HG03442 (cell line): Measurements from ENCODE around the gene LGR4.

ENCODE experiments used
- ATAC-seq: cut with Tn5 transposase; IDR thresholded peaks from one replicate; pipeline ENCODE4 v1.9.1; 2021; ENCODE audit warnings: mild to moderate bottlenecking, moderate library complexity; ENCODE audit not compliant: unreplicated experiment

Gene LGR4

DNA sequence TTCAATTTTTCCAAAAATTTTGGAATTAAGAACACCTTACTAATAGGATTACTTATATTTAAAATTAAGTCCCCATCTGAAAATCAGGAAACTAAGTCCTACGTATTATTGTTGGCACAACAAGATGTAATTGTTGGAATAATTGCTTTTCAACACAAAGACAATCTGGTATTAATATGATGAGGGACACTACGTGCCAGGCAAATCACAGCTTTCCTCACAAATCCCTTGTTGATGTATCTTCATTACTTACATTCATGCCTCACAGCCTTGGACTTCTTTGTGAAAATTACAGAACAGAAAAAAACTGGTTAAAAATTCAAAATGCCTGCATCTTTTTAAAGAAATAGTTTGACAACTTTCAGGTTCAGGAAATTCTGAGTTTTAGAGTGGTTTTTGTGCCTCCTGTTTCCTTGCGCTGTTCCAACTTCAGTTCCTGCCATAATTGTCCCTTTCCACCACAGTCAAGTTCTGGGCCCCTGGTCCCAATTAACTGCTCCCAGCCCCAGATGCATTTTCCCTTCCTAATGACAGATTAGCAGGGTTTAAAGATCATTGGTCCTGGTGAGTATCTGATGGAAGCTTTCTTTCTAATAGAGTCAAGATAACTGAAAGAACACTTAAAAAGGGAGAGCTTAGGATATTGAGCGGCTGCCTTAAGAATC lies 86.3 kb downstream of the LGR4 start:
- ATAC-seq, result no peak

GRCh38 chr11:27385245-27385644 lies 87.3 kb downstream of the LGR4 start:
- ATAC-seq, result no peak

GRCh38 chr11:27384227-27384626 lies 88.4 kb downstream of the LGR4 start:
- no peak for ATAC-seq

DNA sequence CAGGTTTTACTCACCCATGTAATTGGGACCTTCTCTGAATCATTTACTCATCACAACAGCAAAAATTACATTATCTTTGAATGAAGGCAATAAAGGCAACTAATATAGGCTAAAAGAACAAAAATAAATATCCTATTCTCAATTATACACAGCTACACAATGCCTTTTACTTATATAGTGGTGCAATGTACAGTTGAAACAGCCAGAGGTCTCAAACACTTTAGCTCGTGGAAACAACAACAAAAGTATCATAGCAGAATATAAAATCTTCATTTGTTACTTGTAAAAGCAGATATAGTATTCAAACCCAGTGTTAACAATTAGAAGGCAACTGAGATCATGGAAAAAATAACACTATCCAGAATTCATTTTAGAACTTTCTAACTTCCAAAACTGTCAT lies 88.9 kb downstream of the LGR4 start:
- no peak for ATAC-seq

- no peak for ATAC-seq
Observed at GRCh38 chr11:27381238-27381666, 91.3 kb downstream of the LGR4 start.

- ATAC-seq, result no peak
Observed at GRCh38 chr11:27380771-27381170, 91.8 kb downstream of the LGR4 start.

DNA sequence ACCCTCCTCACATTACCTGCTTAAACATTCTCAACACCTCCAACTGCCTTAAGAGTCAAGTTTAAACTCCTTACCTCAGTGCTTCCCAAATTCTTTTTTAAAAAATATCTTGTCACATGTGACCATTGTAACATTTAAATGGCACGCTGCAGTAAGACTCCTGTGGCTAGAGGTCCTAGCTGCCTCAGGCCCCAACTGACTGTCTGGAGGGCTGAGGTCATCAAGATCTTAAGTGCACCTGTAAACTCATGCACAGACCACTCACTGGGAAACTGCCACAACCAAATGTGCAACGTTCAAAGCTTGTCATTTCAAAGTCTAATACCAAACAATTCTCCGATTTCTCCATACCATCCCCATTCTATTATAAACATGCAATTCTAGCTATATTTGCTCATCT lies 93.1 kb downstream of the LGR4 start:
- no peak for ATAC-seq

- ATAC-seq, result no peak
Observed at GRCh38 chr11:27375370-27375769, 97.2 kb downstream of the LGR4 start.

DNA sequence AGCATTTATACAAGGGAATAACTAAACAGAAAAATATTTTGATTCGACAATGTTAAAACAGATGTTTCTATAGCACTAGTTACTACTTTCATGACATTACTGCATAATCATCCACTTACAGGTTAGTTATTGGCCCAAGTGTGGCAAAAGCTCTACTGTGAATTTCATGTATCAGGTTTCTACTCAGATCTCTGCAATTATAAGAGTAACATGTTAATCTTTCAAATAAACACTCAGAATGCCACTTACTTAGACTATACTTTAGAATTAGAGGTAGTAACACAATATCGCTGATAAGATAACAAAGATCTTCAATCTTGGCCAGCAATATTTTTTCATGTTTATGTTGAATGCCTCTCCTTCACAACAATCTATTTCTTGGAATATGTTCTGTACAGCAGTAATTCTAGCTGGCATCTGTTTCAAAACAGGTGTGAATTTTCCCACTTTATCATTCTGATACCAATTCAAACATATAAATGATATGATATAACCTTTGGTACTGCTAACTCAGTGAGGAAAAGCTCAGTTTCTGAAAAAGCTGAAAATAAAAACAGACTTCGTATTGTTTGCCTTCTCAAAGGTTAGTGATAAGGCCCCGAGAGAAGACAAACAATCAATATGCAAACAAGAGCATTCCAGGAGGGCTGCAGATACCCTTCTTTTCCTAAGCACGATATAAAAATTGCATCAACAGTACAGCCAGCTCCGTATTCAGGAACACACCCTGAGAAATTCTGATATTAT lies 98.6 kb downstream of the LGR4 start:
- no peak for ATAC-seq

DNA sequence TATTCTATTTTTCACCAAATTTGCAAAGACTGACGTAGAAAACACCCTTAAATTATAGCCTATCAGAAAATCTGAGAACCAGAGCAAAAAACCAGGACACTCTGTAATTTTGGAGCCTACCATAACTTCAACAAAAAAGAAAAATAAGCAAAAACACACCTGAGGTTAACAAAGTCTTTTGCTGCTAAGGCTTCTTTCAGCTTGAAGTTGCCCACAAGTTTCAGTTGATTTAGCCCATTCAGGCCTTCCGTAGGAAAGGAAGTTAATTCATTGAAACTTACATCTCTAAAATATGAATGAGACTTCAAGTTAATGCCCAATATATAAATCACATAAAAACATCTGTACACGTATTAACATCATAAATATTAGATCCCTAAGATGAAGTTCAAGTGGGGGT lies 99.2 kb downstream of the LGR4 start:
- no peak for ATAC-seq

GRCh38 chr11:27372164-27372563 lies 100.4 kb downstream of the LGR4 start:
- ATAC-seq, result no peak

DNA sequence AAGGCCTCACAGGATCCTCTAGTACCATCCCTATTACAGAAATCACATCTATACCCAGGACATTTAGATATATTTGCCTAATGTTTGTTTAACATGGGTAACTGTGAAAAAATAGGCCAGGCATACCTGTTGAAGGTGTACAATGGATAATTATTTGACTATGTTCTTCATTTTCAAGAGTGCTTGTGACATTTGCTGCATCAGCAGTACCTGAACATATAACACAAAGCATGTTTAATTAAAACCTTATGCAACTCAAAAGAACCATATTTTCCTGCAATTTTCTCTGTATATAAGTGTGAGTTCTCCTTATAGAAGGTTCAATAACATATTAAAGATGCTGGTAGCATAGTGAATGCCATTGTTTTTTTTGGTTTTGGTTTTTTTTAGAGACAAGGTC lies 101.1 kb downstream of the LGR4 start:
- no peak for ATAC-seq

DNA sequence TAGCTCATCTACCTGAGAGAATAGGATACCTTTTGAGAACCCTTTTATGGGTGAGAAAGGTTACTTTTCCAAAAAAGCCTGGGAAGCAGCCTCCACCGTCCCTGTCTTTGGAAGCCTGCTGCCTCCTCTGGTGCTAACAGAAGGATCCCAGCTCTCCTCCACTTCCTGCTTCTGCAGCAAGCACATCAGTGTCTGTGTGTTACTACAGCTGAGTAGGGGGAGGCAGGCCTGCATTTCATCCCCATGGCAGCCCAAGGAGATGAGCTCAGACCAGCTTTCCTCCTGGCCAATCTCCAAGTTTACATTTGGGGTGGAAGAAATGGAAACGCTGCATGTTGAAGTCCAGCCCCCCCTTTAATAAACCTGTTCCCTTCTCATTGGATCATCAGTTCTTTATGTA lies 102.2 kb downstream of the LGR4 start:
- ATAC-seq, result no peak

DNA sequence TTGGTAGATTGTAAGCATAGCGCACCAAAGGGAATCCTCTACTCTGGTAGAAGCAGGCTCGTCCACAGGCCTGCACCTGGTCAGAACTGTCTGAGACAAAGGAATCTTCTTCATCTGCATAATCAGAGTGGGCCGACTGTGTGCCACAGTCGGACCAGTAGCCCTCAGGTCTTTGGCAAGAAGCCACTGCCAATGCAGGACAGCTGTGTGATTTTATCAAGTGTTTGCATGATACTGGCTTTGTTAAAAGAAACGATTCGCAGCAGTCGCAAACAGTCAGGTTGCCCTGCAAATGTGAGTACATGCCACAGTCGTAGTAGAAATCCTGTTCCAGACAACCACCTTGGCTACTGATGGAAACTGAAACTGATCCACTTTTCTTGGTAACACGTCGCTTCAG lies 104.7 kb downstream of the LGR4 start:
- no peak for ATAC-seq

- ATAC-seq, result no peak
Observed at GRCh38 chr11:27363576-27364117, 108.9 kb downstream of the LGR4 start.

- peak; percentile 99 for ATAC-seq
Observed at GRCh38 chr11:27362749-27363575, 109.6 kb downstream of the LGR4 start, which contains the start of gene CCDC34. TSS of gene CCDC34 (minus strand) at chr11:27363215. CDS start at chr11:27363194, 21 bp downstream.

- no peak for ATAC-seq
Observed at GRCh38 chr11:27361649-27362431, 110.8 kb downstream of the LGR4 start.

DNA sequence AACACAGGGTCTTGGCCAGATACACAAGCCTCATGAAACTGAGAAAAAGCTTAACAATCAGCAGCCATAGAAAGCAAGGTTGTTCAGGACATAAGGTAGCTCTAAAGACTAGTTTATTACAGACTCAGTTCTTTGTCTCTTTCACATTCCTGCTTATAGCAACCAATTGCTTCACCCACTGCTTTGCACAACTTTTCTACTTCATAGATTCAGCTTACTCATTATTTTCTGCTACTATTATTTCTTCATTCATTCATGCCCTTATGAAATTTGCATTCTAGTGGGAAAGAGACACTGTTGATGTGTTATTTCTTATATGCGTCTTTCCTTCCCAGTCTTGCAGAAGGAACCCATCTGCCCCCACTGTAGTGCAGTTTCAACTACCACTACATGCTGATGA lies 114.3 kb downstream of the LGR4 start:
- ATAC-seq, result no peak

DNA sequence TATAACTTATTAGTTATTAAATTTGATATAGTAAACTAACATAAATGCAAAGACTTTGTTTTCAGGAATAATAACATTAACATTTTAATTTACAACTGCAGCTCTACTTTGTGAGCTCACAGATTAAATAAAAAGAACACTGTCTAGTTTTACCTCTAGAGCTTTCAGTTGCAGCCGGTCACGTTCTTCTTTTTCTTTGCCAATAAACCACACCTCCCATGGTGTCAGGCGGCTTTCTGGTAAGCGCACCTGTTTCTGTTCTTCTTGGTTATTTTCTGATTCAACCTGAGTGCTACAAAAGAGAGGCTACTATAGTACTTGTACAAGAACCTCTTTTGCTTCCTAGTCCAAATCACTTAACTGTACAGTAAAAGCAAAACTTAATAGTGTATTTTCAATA lies 115.3 kb downstream of the LGR4 start:
- no peak for ATAC-seq

- ATAC-seq, result no peak
Observed at GRCh38 chr11:27356624-27357222, 115.9 kb downstream of the LGR4 start.
